Measurements from ENCODE around the gene IL36B.
A peak's percentile ranks its signal among the peaks of the same experiment; 100 is the strongest.

The IL36B gene

DNA sequence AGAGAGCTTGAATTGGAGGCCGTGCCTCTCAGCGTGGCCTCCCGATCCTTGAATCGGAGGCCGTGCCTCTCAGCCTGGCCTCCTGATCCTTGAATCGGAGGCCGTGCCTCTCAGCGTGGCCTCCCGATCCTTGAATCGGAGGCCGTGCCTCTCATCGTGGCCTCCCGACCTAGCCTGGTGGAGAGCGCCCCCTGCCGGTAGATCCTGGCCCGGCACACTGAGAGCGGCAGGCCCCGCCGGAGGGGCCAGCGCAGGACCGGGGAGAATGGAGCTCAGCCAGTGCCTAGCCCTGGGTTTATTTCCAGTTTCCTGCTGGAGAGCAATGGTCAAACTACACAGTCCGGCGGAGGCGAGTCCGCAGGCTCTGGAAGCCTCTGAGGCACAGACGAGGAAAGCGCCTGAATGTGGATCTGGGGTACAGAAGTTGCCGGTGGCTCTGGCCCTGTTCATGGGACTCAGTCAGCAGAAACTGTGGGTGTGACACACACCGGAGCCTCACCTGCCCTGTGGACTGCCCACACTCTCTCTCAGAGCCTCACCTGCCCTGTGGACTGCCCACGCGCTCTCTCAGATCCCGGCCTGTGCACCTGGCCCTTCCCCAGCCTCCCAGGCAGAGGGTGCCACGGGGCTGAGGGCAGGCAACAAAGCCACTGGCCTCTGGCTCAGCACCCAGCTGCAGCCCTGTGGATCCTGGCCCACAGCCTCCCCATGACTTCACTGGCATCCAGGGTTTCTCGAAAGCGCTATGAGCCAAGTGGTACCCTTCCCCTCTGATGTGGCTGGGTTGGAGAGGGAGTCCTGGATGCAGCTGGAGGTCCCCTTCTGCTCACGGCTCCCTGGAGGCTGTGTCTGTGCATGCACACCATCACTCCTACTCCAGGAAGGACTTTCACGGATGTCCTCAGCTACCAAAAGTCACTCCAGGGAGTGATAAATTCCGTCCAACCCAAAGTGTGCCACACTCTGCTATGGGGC lies 1.5 kb downstream of the IL36B start:
- no peak for DNase-seq

DNA sequence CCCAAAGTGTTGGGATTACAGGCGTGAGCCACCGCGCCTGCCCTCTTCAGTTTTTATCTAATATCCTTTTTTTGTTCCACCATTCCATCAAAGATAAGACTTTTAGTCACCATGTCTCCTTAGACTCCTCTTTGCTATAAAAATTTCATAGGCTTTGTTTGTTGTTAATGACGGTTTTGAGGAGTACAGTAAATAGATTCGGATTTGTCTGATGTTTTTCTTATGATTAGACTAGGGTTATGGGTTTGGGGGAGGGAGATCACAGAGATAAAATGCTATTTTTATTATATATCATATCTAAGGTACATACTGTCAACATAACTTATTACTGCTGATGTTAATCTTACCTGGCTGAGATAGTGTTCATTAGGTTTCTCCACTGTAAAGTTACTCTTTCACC lies 6.2 kb downstream of the IL36B start:
- no peak for DNase-seq

DNA sequence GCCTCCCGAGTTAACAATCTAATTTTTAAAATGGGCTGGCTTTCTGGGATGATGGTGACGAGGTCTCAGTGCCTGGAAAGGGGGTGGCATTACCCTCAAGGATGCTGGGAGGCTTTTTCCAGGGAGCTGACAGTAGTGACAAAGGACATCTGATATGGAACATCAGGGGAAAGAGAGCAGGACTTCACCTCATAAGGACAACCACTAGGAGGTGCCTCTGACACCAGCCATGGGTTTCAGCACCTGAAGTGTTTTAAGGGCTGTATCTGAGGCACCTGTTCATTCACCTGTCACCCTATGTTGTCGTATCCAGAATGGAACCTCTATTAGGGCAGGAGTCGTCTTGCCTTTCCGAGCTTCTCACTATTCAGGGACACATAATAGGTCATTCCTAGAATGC lies 10.8 kb downstream of the IL36B start:
- DNase-seq: no peak

DNA sequence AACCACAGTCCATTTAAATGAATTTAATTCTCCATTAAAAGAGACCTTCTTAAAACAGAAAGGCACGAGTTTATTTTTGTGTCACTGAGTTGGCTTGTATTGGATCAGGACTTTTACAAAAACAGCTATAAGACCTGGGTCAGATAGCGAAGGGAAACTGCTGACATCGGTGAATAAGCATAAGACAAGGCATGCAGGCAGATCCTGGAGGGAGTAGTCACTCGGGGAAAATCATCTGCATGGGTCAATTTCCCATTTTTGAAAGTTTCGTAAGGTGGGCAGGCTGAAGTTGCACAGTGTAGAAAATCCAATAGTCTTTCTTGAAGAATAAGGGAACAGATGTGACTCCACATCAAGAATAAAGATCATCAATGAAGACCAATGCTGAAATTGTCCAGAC lies 12.9 kb downstream of the IL36B start:
- DNase-seq: no peak

DNA sequence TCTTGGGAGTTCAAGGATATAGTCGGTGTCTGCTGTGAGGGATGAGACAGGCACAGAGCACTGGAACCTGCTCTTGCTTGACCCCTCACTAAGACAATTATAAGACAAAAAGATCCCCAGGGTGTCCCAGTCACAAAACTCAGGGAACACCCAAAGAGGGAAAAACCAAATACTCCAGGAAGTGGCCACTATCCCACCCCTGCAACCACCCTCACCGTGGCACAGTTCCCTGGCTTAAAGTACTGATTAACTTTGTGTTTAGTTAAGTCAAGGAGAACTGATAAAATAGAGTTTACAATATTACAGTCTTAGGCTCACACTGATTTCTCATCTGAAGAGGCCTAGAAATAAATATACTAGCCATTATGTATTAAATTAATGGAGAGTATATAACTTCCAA lies 13.5 kb downstream of the IL36B start:
- DNase-seq: no peak

DNA sequence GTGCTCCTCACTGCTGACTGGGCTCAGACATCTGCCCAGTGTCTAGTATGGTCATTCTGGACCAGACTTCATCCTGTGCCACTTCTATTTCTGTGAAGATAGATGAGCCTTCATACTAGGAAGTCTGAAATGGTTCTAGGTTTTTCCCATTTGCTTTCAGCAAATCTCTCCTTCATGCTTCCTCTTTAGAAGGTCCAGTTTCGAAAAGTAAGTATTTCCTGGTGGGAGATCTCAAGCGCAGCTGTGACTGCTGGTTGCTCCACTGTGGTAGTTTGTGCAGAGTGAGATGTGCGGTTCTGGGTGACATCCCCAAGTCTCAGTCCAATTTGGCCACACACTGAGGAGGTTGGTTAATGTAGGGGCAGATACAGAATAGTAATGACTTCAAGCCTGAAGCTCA lies 14.4 kb downstream of the IL36B start:
- DNase-seq: no peak

DNA sequence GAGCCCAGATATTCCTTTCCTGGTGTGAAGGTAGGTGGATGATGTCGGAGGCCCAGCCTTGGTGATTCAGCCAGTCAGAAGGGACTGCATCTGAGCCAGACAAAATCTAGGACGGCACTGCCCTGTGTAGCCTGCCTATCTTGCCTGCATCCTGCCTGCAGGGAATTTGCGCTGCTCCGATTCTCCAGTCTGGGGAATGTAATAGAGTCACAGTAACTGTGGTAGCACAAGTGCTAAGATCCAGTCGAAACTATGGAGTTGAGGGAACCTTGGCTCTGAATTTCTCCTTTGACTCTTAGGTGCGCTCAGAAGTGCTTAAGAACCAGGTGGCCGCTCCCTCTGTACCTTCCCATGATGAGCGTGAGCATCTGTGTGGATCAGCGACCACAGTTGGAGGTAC lies 15.9 kb downstream of the IL36B start:
- DNase-seq: no peak

DNA sequence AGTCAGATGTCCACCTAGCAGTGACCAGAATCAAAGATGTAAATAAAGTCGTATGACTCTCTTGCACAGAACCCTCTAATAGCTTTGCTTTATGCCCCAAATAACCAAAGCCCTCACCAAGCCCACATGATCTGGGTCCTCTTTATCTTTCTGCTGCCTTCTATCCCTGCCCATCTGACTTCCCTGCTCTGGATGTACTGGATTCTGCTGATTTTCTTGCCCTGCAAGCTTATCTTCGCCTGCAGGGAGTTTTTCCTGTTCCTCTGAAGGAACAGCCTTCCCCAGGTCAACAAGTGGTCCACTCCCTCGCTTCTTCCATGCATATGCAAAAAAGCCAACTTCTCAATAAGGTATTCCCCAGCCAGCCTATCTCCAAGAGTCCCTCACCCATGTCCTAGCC lies 18.7 kb downstream of the IL36B start:
- DNase-seq: no peak

DNA sequence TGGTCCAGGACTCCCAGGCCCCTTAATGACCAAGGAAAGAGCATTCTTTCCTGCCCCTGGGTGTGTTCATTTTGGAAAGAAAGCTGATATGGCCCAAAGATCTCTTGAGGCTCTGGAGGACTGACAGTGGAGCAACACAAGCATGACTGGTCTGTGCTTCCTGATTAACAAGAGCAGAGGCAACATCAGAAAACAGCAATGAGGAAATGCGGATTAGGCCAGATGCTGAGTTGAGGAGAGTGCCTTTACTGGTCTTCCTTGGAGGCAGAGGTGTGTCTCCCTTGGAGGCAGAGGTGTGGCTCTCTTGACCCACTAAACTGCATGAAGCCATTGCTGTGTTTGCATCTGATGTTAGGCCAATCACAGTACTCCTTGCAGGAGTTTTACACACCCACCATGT lies 19.9 kb downstream of the IL36B start:
- DNase-seq: no peak

DNA sequence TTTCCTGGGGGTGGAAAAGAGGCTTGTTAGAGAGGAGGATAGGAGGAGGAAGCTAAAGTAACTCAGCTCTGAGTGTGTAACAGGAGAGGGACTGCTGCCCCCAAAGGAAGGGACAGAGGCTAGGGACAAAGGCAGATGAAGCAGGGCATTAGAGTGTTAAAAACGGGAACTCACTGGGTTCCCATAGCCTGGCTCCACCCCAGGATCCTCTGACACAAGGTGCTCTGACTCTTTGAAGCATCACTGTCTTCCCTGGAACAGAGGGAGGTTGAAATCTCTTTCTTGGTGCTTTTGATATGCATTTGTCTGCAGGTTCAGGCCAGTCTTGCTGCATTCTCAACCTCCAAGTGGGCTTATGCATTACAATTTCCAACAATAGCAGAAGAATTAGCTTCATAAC lies 24.6 kb downstream of the IL36B start:
- peak in 1 of 2 experiments; percentile 8 for DNase-seq

DNA sequence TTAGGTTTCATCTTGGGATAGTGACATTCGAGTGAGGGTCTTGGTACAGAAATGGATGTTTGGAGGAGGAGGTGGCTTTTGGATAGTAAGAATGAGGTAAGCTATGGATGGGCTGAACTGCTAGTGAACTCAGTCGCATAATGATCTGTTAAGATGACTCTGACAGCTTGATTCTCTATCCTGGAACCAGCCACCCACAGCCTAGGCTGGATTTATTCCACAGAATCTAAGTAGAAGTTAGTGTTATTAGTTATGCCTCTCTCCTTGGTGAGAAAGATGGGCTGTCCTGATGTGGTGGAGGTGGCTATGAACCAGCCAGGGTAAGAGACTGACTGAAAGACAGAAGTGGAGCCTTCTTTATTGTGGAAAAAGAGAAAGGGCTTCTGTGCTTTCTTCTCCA lies 25.0 kb downstream of the IL36B start:
- DNase-seq: no peak

DNA sequence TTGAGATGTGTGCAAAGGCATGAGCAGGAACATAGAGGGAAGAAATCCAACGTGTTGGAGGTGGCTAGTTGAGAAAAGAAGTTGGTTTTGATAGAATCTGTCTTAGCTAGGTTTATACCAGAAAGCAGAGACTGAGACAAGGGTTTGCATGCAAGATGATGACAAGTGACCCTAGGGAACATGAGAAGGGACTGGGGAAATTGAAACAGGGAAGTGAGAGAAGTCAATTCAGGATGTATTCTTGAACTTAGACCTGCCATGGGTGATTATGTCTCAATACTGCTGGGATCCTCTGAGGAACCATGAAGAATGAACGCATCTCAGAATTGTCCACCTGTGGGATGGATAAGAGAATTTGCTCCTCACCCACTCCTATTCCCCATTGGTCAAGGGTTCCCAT lies 26.9 kb downstream of the IL36B start:
- no peak for DNase-seq

DNA sequence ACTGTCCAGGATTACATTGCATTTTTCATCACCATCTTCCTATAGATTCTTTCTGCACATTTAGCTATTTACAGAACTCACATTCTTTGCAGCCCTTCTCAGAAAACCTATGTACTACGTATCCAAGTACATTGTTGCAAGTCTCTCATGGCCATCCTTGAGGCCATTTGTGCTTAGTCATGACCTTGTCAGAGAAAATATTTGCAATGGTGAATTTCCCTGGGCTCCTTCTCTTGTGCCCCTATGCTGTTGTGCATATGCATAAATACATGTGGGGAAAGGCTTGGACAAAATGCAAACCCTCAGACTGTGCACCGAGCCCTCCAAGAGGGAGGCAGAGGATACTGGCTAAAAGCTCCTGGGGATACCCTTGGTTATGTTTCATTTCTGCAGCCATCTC lies 27.9 kb downstream of the IL36B start:
- no peak for DNase-seq

DNA sequence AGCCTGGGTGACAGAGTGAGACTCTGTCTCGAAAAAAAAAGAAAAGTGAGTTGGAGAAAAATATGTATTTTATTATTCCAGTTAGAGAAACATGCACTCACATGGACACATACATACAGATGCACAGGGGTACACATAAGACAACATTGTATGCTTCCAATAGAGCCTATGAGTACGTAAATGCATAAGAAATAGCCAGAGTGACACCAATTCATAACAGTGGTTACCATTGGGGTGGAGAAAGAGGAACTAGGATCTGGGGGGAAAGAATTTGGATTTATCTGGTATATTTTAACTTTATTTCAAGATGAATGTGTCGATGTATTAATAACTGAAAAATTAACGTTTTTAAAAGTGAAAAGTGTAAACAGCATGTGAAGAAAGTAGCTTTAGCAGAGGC lies 31.4 kb downstream of the IL36B start:
- no peak for DNase-seq

DNA sequence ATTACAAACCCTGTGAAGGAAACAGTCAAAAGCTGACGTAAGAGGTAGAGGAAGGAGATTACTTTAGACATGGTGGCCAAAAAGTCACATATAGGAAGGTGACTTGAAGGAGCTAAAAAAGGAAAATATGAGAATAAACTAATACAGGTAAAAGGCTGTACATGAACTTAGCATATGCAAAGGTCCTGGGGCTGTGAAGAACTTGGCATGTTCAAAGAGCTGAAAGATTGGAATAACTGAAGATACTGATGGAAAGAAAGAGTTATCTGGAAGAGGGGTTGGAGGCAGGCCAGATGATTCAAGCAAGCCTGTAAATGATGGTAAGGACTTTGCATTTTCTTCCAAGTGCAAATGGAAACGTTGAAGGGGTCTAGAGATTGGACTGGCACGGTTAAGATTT lies 34.2 kb downstream of the IL36B start:
- DNase-seq: no peak

DNA sequence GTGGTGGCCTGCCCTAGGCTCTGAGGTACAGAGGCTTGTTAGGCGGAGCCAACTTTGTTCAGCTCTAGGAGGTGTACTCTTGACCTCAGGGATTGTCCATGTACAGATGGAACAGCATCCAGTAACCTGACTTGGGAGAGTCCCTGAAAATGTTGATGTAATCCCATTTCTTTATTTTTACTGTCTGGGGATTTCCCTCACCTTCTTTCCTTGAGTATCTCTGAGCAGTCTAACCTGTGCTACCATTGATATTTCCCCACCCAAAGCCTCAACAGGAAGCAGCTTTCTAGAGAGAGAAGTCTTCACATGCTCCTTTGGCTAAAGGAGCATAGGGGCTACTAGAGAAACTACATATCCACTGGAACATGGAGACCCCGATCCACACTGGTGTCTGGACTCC lies 37.0 kb downstream of the IL36B start:
- DNase-seq: no peak

DNA sequence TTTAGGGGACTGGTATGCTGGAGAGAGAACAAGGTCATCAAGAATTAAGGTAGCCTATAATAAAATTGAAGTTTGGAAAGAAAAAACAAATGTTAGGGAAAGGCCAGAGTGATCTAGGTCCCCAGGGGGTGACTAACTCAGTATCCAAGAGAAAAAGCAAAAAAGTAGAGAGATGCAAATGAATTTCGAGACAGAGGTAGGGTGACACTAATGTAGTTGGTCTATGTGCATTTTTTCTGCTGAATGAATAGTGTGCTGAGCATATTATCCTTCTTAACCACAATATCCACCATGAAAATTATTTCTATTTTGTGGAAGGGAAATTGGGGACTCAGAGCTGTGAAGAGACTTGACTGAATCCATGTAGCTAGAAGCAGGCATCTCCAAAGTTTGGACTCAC lies 37.6 kb downstream of the IL36B start:
- no peak for DNase-seq

DNA sequence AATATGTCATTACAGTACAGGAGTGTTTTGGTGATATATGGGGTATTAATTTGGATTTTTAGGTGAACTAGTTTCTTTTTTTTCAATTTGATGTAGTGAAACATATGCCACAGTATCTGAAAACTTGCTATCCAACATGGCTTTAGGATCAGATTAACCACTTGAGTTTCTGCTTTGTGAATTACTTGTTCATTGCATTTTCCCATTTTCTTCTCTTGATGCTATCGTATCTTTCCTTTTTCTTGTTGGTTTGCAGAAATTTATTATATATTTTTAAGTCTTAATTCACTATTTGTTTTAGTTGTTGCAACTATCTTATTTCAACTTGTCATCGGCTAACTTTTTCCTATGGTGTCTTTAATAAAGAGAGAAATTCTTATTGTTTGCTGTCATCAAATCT lies 38.6 kb downstream of the IL36B start:
- DNase-seq: no peak

DNA sequence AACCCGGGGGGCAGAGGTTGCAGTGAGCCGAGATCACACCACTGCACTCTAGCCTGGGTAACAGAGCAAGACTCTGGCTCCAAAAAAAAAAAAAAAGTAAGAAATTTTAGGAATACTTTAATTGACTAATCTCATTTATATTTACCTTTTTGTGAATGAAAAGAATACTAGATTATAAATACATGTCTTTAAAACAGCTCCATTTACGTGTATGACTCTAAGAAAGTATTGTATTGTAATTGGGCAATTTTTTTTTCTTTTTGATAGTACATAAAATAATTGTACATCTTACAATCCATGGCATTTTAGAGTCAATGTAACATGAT lies 39.4 kb downstream of the IL36B start:
- no peak for DNase-seq

DNA sequence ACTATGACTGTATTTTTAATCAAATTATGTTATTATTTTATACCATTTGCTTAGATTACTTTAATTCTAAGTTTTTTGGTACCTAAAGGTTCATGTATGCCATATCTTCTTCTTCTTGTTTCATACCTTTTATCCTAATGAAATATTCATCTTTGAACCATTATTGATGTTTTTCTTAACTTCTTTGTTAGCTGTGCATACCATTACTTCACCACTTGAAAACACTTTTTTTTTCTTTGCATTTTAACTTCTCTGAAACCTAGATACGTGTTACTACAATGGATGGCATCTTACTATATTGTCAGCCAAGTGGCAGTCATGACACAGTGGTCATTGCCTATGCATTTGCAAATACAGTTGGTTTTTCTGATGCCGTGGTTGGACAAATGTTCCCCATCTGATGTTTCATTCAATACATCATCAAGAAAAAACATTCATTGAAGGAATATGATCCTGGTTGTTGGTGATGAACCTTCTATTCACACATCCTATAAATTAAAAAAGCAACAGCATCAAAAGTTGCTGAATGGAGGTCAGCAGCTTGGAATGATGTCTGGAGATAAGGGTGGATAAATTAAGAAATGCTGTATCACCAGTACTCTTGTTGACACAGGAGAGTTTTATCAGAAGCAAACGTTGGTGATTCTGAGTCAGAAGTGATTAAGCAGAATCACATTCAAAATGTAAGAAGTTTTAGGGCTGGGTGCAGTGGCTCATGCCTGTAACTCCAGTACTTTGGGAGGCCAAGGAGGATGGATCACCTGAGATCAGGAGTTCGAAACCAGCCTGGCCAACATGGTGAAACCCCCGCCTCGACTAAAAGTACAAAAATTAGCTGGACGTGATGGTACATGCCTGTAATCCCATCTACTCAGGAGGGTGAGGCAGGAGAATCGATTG lies 40.0 kb downstream of the IL36B start:
- DNase-seq: no peak

DNA sequence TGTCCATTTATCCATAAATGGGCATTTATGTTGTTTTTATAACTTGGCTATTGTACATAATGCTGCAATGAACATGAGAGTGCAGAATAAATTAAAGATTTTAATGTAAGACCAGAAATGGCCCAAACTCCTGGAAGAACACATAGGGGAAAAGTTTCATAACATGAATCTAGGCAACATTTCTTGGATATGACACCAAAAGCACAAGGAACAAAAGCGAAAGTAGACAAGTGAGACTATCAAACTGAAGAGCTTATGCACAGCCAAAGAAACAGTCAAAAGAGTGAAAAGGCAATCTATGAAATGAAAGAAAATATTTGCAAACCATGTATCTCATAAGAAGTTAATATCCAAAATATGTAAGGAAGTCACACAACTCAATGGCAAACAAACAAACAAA lies 41.6 kb downstream of the IL36B start:
- no peak for DNase-seq

DNA sequence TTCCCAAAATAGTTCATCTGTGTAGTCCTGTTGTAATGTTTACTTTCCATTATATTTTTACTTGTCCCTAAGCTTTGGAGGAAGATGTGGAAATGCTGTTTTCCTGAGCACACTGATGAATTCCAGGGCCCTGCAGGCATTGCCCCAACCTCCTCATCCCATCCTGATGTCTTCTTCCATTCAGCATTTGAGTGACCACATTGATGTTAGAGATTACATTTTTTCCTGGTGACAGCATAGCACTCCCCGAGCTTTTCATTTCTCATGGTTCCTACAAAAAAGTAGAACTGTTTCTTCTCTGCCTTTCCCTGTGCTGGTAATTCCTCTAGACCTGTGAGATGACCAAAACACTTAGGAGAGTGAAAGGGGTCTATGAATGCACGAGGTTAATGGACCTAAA lies 42.6 kb downstream of the IL36B start:
- DNase-seq: no peak

DNA sequence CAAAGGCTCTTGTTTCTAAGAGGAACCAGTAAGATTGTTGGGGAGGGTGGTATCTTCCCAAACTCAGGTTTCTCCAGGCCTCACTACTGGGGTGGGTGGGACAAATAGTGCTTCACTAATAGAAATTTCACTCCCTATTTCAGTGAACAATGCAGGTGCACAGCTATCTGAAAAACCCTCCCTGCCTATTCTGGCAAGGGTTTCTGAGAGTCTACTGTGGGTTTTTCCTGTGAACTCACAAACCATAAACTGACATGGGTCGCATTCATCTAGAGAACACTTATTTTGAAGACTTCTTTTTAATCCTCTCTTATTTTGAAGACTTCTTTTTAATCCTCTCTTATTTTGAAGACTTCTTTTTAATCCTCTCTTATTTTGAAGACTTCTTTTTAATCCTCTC lies 43.0 kb downstream of the IL36B start:
- no peak for DNase-seq

DNA sequence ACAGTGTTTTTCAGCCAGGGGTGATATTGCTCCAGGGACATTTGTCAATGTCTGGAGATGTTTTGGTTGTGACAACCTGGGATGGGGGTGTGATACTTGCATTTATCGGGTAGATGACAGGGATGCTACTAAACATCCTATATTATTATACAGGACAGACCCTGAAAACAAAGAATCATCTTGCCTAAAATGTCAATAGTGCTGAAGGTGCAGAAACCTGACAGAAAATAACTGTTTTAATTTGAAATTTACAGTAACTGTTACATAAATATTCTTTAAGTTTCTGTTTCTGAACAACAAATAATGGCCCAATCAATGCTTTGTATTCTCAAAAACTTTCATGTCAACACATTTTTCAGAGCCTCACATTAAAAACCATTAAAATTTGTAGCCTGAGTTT lies 45.4 kb downstream of the IL36B start:
- no peak for DNase-seq

Measured in Kasumi-1 (cell line).